ENCODE results near the gene TNFRSF9. TPM values are rescaled to one million over a fixed set of nuclear protein-coding genes. Genes with fewer than 3 reads are reported as not detected.

The TNFRSF9 gene
- total and polyA plus RNA-seq, 2 of the 8 experiments (the other 6 are each of a cell fraction or from before 2014, with no cell fraction given): not detected

DNA sequence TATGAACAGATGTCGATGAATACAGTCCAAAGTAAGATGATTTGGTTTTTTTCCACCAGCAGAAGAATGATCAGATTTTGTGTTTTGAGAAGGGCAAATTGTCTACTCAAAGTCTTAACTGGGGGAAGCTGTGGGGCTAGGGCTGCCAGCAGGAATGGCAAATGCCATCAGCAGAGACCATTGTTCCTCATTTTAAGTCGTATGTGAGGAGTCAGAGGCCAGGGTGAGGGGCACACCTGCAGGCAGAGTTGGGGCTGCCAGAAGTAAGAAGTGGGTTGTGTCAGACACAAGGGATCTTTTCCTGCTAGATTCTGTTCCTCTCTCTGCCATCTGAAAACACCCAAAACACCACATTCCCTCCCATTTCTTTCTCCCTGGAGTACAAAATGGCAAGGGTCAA is 29.6 kb upstream of the TNFRSF9 start:
- H2BK20ac ChIP-seq (ENCODE audit: low read length): no peak overlapping the region
- DNase-seq (ENCODE audit: low read depth in 1 of 2, low spot score in 2 of 2): no peak
- 87% methylated on average over 2 of the region's 2 CpGs; no CpG with 5 or more reads in 1 of the 2 experiments for WGBS, 2 experiments (ENCODE audit: extremely low coverage in 1 of 2, insufficient coverage in 1 of 2, insufficient read length in 1 of 2, insufficient replicate concordance in 2 of 2, low coverage in 1 of 2, low lambda C conversion rate in 2 of 2, missing lambda C conversion rate in 1 of 2)
- H3K9ac ChIP-seq (replicated peaks in 1 of 4; ENCODE audit: extremely low read depth in 1 of 4, low read depth in 3 of 4, low read length in 3 of 4): no peak overlapping the region
- no peak overlapping the region for H3K4ac ChIP-seq (replicated peaks; ENCODE audit: insufficient read length, low read depth, low read length)
- H3K56ac ChIP-seq (replicated peaks; ENCODE audit: insufficient read length, low read depth, low read length): no peak overlapping the region
- H3K14ac ChIP-seq (ENCODE audit: insufficient read length): no peak overlapping the region
- no peak for FAIRE-seq
- H4K8ac ChIP-seq (ENCODE audit: extremely low read depth, insufficient read depth, low read length): no peak overlapping the region
- H2BK5ac ChIP-seq (ENCODE audit: low read depth, low read length): no peak overlapping the region
- H3K18ac ChIP-seq (ENCODE audit: extremely low read depth, low read length): no peak overlapping the region
- H3K79me1 ChIP-seq (ENCODE audit: low read depth, low read length): peaks cover 4% of the 10 kb centered on the region; the same call in 1 of the 2 replicates
- no peak overlapping the region for H3K4me2 ChIP-seq (ENCODE audit: insufficient read depth in 1 of 2, low read depth in 2 of 2, low read length in 2 of 2)
- peaks cover 0 to 25% of the 10 kb centered on the region in 2 experiments; a peak in 2 of 4 replicates for H3K79me2 ChIP-seq (ENCODE audit: control insufficient read depth in 1 of 2, insufficient read depth in 2 of 2, low read length in 2 of 2)
- H2AFZ ChIP-seq (ENCODE audit: low read length): no peak overlapping the region
- peaks cover 18 to 70% (median 46%) of the 10 kb centered on the region in 4 experiments for H3K36me3 ChIP-seq (ENCODE audit: control insufficient read depth in 2 of 4, insufficient read depth in 4 of 4, low read length in 3 of 4)
- no peaks in the 10 kb centered on the region for H3K27me3 ChIP-seq (replicated peaks in 1 of 4; ENCODE audit: control insufficient read depth in 3 of 4, extremely low read depth in 1 of 4, insufficient read depth in 3 of 4, low read length in 3 of 4)
- H2BK15ac ChIP-seq (ENCODE audit: low read length): no peak overlapping the region
- H3K27ac ChIP-seq (ENCODE audit: low read depth, low read length): no peak overlapping the region
- H4K20me1 ChIP-seq (replicated peaks in 1 of 2; ENCODE audit: control insufficient read depth in 1 of 2, insufficient read depth in 2 of 2, low read length in 2 of 2): peaks cover 5 to 6% of the 10 kb centered on the region in 2 experiments
- H3K23me2 ChIP-seq (ENCODE audit: low read depth, low read length): no peaks in the 10 kb centered on the region
- H2BK12ac ChIP-seq (ENCODE audit: low read depth, low read length): no peak overlapping the region
- ChIA-PET POLR2A (ENCODE audit: partially characterized antibody) (interaction anchor here (1.3 kb wide), 1 partner anchor 9 kb away, joined by 3 read pairs; no protein-coding TSS in a partner anchor), CTCF (ENCODE audit: partially characterized antibody) (interaction anchor here (1.7 to 16.4 kb wide), 2 partner anchors 45 to 341 kb away, joined by 3 to 249 read pairs; no protein-coding TSS in a partner anchor)
- no peak overlapping the region for H4K91ac ChIP-seq (replicated peaks; ENCODE audit: insufficient read length, low read length)
- H3K4me3 ChIP-seq (ENCODE audit: extremely low read depth in 1 of 4, insufficient read depth in 2 of 4, low read depth in 3 of 4, low read length in 4 of 4): no peak overlapping the region
- no peak overlapping the region for H2BK120ac ChIP-seq (replicated peaks; ENCODE audit: low read depth, low read length)
- H3K9me3 ChIP-seq (ENCODE audit: insufficient read depth in 2 of 2, low read depth in 1 of 2, low read length in 1 of 2): no peaks in the 10 kb centered on the region
- H3K4me1 ChIP-seq (replicated peaks in 1 of 4; ENCODE audit: control insufficient read depth in 3 of 4, insufficient read depth in 4 of 4, low read length in 3 of 4): no peaks in the 10 kb centered on the region
- H2AK5ac ChIP-seq (ENCODE audit: low read depth, low read length): no peak overlapping the region
- H3K23ac ChIP-seq (ENCODE audit: insufficient read length): no peak overlapping the region
- no peak overlapping the region for H4K5ac ChIP-seq (ENCODE audit: insufficient read length, low read depth, low read length)
- TF ChIP-seq NANOG (IDR thresholded peaks at IDR 0.05; ENCODE audit: insufficient read depth, low read depth, low read length, poor library complexity, severe bottlenecking): no peak
- no peak for TF ChIP-seq TAF1 (IDR thresholded peaks at IDR 0.05; ENCODE audit: low read depth, low read length)
- TF ChIP-seq PHF8 (conservative IDR thresholded peaks at IDR 0.05; ENCODE audit: low read depth, low read length): no peak
- TF ChIP-seq SUZ12 (IDR thresholded peaks at IDR 0.05; ENCODE audit: low read length): no peak
- no peak for TF ChIP-seq KDM1A (IDR thresholded peaks at IDR 0.05; ENCODE audit: borderline replicate concordance, low read length)
- no peak for TF ChIP-seq JUN (IDR thresholded peaks at IDR 0.05; ENCODE audit: low read depth, low read length)

Data from H1 (cell line).